SIG-M5 treated with dmso at 0.1 percent for 504 hours (cell line): ENCODE results near the gene KLHL29.

Experiments used
- DNase-seq: peaks from one replicate; lab custom pipeline; 2025; ENCODE audit not compliant: unreplicated experiment; lab: John Stamatoyannopoulos, UW

Gene KLHL29

DNA sequence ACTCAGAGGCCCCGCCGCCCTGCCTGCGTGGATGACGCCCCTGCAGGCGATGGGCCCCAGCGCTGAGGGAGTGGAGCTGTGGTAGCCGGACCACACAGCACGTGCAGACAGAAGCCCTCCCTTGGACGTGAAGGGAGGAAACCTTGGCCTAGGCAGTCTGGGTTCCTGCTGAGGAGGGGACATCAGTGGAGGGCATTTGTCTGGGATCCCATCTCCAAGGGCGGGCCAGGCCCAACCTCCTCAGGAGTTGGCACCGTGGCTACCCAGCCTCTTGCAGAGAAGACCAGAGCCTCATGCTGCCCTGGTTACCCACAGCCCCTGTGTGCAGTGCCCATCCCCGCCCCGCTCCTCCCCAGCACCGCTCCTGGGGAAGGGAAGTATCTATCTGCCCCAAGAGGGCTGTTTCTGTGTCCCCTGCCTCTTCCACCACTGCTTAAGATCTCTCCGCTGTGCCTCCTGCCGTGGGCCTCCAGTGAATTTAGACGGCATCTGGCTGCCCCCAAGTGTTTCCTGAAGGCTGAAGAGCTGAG lies 241.8 kb downstream of the KLHL29 start:
- no peak for DNase-seq

GRCh38 chr2:23627236-23628009 lies 242.4 kb downstream of the KLHL29 start:
- DNase-seq: no peak

- no peak for DNase-seq
These were observed 244.2 kb downstream of the KLHL29 start for GRCh38 chr2:23628926-23629771.

- DNase-seq: no peak
These were observed 244.9 kb downstream of the KLHL29 start for GRCh38 chr2:23629772-23630480.

DNA sequence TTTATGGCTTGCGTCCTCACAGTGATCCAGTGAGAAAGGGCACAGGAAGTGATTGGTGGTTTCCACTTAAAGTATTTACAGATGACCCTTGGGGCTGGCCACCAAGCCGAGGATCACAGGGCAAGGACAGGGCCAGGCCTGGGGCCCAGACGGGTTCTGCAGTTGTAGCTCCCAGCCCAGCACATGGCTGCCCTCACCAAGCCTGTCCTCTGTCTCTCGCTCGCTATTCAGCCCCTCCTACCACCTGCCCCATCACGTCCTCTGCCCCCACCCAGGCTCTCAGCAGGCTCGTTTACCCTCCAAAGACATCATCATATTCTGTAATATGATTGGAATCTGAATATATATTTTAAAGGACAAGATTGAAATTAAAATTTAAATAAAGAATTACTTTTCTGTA lies 246.0 kb downstream of the KLHL29 start:
- no peak for DNase-seq

GRCh38 chr2:23631389-23631788 lies 246.4 kb downstream of the KLHL29 start:
- DNase-seq: no peak

- DNase-seq: no peak
These were observed 247.4 kb downstream of the KLHL29 start for GRCh38 chr2:23632386-23632785.

- DNase-seq: no peak
These were observed 247.9 kb downstream of the KLHL29 start for GRCh38 chr2:23632831-23633395.

DNA sequence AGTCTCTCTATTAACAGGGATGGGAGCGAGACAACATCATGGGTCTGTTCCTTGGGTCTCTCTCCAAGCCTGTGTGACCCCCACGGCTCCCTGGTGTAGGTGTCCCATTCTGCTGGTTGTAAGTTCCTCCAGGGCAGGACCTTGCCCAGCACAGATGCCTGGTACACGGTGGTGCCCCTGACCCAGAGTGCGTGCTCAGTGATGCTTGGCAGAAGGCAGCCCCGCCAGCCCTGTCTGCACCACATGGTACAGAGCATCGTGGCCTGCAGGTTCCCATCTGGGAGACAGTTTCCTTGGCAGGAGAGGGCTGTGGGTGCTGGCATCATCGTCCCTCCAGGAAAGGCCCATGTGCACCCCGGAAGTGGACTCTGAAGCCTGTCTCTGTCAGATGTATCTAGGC lies 249.0 kb downstream of the KLHL29 start:
- DNase-seq: no peak

GRCh38 chr2:23635442-23636340 lies 250.7 kb downstream of the KLHL29 start:
- no peak for DNase-seq

DNA sequence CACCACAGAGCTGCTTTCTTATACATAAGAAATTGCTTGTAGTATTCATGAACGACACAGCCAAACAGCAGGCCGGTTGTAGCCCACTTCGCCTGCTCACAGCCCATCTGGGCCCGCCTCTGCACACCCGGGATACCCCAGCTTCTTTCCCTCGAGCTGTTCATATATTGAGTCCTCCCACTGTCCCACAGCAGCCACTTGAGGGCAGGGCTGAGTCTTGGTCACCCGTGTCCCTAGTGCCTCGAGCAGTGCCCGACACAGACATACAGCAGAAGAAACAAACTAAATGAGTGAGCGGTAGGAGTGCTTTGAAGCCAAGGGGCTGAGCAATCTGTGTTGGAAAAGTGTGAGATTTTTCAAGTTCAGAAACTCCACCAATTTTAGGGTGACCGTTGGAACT lies 251.4 kb downstream of the KLHL29 start:
- no peak for DNase-seq

GRCh38 chr2:23637011-23637778 lies 252.2 kb downstream of the KLHL29 start:
- DNase-seq: no peak

- DNase-seq: no peak
These were observed 254.5 kb downstream of the KLHL29 start for GRCh38 chr2:23639406-23639982.

- DNase-seq: no peak
These were observed 255.7 kb downstream of the KLHL29 start for GRCh38 chr2:23640711-23641110.

DNA sequence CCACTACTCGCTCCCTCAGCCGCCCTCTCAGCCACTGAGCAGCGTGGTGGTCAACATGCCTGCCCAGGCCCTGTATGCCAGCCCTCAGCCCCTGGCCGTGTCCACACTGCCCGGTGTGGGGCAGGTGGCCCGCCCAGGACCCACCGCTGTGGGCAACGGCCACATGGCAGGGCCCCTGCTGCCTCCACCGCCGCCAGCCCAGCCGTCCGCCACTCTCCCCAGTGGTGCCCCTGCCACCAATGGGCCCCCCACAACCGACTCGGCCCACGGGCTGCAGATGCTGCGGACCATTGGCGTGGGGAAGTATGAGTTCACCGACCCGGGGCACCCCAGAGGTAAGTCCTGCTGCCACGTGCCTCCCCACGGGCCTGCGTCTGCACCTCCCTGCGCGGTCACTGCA lies 257.5 kb downstream of the KLHL29 start:
- DNase-seq: no peak

GRCh38 chr2:23645230-23645808 lies 260.3 kb downstream of the KLHL29 start:
- no peak for DNase-seq

DNA sequence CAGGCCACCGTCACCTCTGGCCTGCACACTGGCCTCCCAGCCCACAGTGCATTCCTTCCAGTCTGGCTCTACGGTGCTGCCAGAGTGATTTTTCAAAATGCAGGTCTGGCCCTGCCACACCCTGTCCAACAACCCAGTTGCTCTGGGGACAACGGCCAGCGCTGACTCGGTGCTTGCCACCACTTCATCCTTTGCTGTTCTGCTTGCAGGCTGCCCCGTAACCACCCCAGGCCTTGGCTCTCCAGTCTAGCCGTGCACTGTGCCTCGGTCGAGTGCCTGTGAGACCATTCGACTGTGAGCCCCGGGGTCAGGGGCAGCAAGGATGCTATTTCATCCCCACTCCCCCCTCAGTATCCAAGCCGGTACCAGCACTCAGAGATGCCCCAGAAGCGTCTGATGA lies 262.6 kb downstream of the KLHL29 start:
- no peak for DNase-seq

GRCh38 chr2:23649303-23649702 lies 264.3 kb downstream of the KLHL29 start:
- DNase-seq: no peak

DNA sequence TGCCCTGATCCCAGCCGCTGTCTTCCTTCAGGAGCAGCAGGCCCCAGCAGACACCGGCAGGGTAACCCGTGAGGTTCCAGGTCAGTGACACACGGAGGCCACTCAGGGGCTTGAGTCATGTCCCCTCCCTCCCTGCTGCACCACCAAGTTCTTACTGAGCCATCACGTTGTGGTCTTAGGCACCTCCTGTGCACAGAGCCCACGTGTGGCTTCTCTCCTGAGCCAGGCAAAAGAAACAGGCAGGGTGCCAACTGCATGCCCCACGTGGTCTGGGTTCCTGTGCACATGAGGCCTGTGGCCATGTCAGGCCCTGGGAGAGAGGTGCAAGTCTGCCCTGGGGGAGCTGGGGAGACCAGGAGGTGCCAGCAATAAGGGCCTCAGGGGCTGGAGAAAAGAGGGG lies 264.8 kb downstream of the KLHL29 start:
- no peak for DNase-seq
